ENCODE data around the gene CPLX3.

DNA sequence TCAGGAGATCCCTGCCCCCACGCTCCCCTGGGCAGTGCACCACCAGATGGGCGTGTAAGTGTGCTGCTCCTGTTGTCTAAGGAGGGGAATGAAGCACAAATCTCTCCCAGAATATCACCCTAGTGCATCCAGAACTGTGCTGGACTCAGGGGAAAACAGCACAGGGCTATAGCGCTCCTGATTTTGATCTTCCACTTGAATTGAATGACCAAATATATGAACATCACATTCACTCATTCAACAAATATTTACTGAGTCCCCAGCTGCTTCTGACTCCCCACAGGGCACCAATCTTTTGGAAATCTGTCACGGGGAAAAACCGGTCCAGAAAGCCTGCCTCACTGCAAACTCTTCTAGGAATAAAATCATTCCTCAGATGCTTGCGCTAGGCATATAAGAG lies 2.4 kb downstream of the CPLX3 start:
- TF ChIP-seq, protein P1, sequence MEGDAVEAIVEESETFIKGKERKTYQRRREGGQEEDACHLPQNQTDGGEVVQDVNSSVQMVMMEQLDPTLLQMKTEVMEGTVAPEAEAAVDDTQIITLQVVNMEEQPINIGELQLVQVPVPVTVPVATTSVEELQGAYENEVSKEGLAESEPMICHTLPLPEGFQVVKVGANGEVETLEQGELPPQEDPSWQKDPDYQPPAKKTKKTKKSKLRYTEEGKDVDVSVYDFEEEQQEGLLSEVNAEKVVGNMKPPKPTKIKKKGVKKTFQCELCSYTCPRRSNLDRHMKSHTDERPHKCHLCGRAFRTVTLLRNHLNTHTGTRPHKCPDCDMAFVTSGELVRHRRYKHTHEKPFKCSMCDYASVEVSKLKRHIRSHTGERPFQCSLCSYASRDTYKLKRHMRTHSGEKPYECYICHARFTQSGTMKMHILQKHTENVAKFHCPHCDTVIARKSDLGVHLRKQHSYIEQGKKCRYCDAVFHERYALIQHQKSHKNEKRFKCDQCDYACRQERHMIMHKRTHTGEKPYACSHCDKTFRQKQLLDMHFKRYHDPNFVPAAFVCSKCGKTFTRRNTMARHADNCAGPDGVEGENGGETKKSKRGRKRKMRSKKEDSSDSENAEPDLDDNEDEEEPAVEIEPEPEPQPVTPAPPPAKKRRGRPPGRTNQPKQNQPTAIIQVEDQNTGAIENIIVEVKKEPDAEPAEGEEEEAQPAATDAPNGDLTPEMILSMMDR (IDR thresholded peaks at IDR 0.05 in 2 of 3, conservative IDR thresholded peaks at IDR 0.05 in 1 of 3; ENCODE audit: control insufficient read depth in 2 of 3, extremely low read depth in 1 of 3, insufficient read depth in 1 of 3, low read depth in 3 of 3, low read length in 3 of 3) = no peak
- TF ChIP-seq ZNF24 (IDR thresholded peaks at IDR 0.05) (no peak), RCOR1 (conservative IDR thresholded peaks at IDR 0.05; ENCODE audit: low read depth, low read length) (no peak), RAD21 (IDR thresholded peaks at IDR 0.05; ENCODE audit: insufficient read depth, low read depth, low read length) (no peak), HDAC6 (IDR thresholded peaks at IDR 0.05; ENCODE audit: unreplicated experiment) (no peak), NR2C2 (IDR thresholded peaks at IDR 0.05; ENCODE audit: borderline replicate concordance, control insufficient read depth, insufficient read length, low read depth) (no peak), FOXK2 (IDR thresholded peaks at IDR 0.05) (no peak), EP300 (IDR thresholded peaks at IDR 0.05; ENCODE audit: borderline replicate concordance in 1 of 2, control insufficient read depth in 1 of 2, low read depth in 2 of 2, low read length in 2 of 2) (no peak), SPI1 (IDR thresholded peaks at IDR 0.05; ENCODE audit: borderline replicate concordance, insufficient read depth, low read depth, low read length) (no peak), TCF7 (IDR thresholded peaks at IDR 0.05; ENCODE audit: borderline replicate concordance) (no peak), MAX (IDR thresholded peaks at IDR 0.05; ENCODE audit: low read depth, low read length) (no peak), YY1 (IDR thresholded peaks at IDR 0.05; ENCODE audit: low read depth, low read length) (no peak), POLR2A (IDR thresholded peaks at IDR 0.05; ENCODE audit: low read depth, low read length) (no peak)
- TF ChIP-seq, protein P2, sequence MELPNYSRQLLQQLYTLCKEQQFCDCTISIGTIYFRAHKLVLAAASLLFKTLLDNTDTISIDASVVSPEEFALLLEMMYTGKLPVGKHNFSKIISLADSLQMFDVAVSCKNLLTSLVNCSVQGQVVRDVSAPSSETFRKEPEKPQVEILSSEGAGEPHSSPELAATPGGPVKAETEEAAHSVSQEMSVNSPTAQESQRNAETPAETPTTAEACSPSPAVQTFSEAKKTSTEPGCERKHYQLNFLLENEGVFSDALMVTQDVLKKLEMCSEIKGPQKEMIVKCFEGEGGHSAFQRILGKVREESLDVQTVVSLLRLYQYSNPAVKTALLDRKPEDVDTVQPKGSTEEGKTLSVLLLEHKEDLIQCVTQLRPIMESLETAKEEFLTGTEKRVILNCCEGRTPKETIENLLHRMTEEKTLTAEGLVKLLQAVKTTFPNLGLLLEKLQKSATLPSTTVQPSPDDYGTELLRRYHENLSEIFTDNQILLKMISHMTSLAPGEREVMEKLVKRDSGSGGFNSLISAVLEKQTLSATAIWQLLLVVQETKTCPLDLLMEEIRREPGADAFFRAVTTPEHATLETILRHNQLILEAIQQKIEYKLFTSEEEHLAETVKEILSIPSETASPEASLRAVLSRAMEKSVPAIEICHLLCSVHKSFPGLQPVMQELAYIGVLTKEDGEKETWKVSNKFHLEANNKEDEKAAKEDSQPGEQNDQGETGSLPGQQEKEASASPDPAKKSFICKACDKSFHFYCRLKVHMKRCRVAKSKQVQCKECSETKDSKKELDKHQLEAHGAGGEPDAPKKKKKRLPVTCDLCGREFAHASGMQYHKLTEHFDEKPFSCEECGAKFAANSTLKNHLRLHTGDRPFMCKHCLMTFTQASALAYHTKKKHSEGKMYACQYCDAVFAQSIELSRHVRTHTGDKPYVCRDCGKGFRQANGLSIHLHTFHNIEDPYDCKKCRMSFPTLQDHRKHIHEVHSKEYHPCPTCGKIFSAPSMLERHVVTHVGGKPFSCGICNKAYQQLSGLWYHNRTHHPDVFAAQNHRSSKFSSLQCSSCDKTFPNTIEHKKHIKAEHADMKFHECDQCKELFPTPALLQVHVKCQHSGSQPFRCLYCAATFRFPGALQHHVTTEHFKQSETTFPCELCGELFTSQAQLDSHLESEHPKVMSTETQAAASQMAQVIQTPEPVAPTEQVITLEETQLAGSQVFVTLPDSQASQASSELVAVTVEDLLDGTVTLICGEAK (IDR thresholded peaks at IDR 0.05; ENCODE audit: borderline replicate concordance) = no peak

Measured in GM12878 (cell line).